HEK293T (cell line): ENCODE measurements around the gene RAMP3.

Experiments
- FOXK2 ChIP-seq: fragments of 450-650 bp; IDR thresholded peaks from 2 replicates; pipeline ENCODE4 v1.6.1; 2016; ENCODE audit warnings: mild to moderate bottlenecking
- LEF1 ChIP-seq: fragments of 450-650 bp; IDR thresholded peaks from 2 replicates; pipeline ENCODE4 v1.6.1; 2017; ENCODE audit warnings: mild to moderate bottlenecking, borderline replicate concordance

GRCh38 chr7:45155357-45155900 is 2.2 kb upstream of the RAMP3 start:
- no peak for TF ChIP-seq FOXK2
- no peak for TF ChIP-seq LEF1
